Hippocampal formation (tissue), 2 donors: ENCODE measurements around the gene JAKMIP1.

Source experiments
- DNase-seq, 2 donors: peaks; one replicate each; lab custom pipeline; 2025; lab: John Stamatoyannopoulos, UW

The JAKMIP1 gene

GRCh38 chr4:6095023-6095752 is 105.2 kb downstream of the JAKMIP1 start:
- DNase-seq: no peak

- DNase-seq: no peak
These were observed 106.7 kb downstream of the JAKMIP1 start for GRCh38 chr4:6093671-6094070.

DNA sequence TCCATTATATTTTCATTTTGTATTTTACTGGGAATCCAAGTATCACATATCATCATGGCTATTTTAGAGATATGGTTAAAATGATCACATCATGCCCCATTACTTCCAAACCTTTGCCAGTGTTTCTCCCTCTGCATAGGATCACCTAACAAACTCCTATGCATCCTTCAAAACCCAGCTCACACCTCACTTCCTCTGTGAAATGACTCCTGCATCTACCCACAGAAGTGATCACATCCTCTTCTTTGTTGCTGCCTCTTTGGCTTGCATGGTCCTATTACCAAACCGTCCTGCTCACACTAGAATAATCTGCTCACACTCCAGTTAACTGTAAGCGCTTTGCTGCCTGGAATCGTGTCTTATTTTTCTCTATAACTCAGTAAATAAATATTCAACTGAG is 107.4 kb downstream of the JAKMIP1 start:
- DNase-seq: no peak

GRCh38 chr4:6092131-6092530 is 108.2 kb downstream of the JAKMIP1 start:
- no peak for DNase-seq

GRCh38 chr4:6090931-6091330 is 109.4 kb downstream of the JAKMIP1 start:
- no peak for DNase-seq

DNA sequence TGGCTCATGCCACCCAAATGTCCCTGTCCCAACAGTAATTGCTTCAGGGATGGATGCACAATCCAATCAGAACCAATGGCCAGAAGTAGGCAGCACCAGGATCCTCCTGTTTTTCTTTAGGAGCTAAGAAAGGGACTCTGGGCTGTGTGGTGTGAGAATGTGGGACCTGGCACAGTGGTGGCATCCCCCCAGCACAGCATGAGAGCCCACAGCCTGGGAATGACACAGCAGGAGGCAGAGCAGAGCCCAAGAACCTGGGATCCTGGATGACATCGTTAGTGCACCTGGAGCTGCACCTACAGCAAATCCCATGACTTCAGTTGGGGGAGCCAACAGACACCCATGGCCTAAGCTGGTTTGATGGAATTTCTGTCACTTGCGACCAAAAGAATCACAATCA is 111.4 kb downstream of the JAKMIP1 start:
- no peak for DNase-seq

DNA sequence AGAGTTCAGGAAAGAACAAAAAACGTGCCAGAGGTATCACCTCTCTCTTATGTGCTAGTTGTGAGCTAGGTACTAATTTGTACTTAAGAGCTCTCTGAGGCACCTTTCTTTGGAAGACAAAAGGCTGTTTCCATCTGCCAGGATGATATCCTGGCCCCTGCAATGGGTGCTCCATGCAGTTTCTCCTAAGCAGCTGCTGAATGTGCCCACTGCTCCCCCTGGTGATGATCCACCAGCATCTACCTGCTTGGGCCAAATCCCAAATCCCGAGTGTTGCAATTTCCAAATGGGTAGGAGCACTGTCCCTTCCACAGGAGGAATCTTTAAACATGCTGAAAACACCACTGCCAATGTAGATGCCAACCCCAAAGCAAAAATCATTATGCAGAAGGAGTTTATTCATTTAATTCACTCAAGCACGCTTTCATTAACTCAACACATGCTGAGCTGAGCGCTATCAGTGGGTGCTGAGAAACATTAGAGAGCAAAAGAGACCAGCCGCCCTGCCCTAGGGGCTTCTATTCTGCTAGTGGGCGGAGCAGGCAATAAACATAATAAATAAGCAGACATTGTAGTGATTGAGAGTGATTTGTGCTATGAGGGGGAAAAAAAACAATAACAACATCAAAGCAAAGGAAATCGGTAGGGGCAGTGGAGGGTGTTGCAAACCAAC is 112.5 kb downstream of the JAKMIP1 start:
- DNase-seq: peak; percentile 35 to 65

- no peak for DNase-seq
These were observed 113.5 kb downstream of the JAKMIP1 start for GRCh38 chr4:6086846-6087245.

DNA sequence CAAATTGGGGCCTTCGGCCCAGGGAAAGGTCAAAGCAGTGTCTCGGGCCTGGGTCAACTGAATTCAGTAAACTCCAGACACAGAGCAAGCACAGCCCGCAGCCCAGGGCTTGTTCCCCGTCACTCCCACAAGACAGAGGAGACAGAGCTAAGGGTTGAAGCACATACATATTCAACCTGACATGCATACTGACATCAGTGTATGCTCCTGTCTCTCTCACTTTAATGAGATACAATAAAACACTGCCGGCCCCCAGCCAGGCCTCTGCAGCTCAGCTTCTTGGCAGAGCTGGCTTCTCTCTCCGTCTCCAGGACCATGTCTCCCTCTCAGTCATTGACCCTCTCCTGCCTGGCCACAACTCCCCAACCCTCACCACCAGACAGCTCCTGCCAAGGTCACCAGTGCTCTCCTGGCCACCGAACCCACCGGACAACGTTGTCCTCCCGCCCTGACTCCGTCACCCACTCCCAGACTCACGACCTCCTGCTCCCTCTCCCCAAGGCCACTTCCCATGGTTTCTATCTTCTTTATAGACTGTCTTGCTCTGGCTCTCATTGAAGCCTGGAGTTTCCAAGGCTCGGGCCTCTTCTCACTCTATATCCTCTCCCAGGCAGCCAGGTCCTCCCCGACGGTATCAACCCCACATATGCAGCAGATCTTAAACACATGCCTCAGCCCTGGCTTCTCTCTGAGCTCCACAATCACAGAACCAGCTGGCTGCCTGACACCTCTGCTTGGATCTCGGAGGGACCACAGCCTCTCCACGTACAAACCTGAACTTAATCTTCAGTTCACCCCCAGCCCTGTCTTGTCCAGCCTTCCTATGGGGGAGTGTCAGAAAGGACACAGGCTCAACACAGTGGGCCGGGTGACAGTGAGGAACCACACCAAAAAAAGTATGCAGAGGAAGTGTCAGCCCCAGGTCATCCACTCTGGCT is 114.4 kb downstream of the JAKMIP1 start:
- no peak for DNase-seq

DNA sequence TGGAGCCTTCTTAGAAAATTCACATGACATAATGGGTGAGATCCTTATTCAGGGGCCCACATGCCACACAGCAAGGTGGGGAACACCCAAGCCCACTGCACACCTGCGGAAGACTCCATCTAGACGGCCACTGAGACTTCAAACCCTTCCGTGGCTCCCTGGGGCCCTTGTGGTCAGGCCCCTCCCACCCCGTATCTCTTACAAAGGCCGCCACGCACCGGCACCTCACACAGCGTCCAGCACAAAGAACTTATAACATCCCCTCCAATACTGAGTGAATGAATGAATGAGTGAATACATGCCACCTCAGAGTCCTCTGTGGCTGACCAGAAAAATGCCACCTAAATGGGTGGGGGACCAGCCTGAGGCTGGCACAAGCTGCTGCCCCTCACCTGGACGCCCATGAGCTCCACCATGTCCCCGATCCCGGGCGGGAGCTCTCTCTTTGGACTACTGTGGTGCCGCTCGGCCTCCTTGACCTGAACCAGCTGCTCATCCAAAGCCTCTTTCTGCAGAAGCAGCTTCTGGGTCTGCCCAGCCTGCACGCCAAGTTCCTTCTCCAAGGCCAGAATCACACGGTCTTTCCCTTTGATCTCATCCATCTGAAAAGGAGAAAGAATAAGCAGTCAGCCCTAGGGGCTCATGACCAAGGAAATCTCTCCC is 115.2 kb downstream of the JAKMIP1 start:
- no peak for DNase-seq

DNA sequence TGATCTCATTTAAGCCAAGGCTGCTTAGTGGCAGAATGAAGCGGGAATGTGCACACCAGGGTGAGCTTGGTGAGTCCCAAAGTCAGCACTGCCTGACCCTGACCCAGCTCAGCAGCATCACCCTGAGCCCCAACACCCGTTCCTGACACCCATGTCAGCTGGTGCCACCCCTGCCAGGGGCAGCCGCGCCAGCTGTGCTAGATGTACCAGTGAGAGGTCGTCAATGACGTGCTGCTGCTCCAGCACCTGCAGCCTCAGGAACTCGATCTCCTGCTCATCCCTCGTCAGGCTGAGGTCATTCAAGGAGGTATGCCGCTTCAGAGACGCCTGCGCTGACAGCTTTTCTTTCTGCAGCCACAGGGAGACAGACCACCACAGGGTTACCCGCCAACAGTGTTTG is 120.4 kb downstream of the JAKMIP1 start:
- DNase-seq: no peak

- no peak for DNase-seq
These were observed 121.8 kb downstream of the JAKMIP1 start for GRCh38 chr4:6078560-6078959.

GRCh38 chr4:6076391-6076790 is 124.0 kb downstream of the JAKMIP1 start:
- no peak for DNase-seq

GRCh38 chr4:6074758-6075157 is 125.6 kb downstream of the JAKMIP1 start:
- DNase-seq: peak in 1 of 2 donors; percentile 42

DNA sequence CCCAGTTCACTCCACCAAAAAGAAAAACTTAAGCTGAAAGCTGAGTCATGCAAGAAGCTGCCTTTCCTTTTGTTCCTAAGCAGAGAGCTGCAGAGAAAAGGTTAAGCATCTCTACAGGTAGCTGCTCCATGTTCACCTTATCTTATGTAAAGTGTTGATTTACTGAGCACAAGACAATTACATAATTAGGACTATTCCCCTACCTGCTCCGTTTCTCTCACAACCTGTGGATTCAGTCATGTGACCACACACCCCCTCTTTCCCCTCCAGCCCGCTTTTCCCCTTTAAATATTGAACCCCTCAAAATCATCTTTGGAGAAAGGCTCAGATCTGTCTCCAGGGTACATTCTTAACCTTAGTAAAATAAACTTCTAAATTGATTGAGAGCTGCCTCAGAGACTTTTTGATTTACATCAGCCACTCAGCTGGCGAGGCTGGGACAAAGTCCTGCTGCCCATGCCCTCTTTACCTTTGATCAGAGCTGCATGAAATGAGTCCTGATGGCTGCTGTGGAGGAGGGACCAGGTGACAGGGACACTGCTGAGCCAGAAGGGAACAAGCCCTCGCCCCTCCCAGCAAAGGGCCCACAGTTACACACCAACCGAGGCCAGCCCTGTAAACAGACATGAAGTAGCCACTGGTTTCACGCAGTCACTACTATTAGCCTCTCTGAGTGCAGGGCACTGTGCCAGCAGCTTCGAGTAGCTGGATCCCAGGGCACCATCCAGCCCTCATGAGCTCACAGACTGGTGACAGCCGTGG is 128.2 kb downstream of the JAKMIP1 start:
- DNase-seq: no peak

DNA sequence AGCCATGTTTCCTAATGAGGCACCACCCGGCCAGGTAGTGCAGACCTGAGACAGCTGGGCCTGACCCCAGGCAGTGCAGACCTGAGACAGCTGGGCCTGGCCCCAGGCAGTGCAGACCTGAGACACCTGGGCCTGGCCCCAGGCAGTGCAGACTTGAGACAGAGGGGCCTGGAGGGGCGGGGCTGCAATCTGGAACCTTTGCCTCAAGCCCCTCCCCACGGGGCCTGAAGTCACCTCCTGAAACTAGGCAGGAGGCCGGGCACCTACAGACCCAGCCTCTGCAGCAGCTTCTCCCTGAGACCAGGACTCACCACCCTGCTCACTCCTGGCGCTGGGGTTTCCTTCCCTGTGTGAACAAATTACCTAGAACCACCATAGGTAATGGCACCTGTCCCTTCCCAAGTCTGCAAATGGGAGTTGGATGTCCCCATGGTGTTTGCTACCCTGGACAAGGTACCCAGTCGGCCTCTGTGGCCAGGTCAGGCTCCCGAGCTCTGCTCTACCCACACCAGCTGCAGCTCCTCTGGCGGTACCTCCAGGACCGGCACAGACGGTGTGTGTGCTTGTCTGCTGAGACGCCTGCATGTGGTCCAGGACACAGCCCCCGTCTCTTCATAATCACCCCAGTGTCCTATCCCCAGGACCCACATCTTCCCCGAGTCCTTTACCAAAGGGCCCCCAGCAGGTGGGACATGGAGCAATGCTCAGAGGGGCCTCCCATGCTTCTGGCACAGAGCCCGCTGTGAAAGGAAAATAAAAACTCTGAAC is 129.0 kb downstream of the JAKMIP1 start:
- DNase-seq: no peak

DNA sequence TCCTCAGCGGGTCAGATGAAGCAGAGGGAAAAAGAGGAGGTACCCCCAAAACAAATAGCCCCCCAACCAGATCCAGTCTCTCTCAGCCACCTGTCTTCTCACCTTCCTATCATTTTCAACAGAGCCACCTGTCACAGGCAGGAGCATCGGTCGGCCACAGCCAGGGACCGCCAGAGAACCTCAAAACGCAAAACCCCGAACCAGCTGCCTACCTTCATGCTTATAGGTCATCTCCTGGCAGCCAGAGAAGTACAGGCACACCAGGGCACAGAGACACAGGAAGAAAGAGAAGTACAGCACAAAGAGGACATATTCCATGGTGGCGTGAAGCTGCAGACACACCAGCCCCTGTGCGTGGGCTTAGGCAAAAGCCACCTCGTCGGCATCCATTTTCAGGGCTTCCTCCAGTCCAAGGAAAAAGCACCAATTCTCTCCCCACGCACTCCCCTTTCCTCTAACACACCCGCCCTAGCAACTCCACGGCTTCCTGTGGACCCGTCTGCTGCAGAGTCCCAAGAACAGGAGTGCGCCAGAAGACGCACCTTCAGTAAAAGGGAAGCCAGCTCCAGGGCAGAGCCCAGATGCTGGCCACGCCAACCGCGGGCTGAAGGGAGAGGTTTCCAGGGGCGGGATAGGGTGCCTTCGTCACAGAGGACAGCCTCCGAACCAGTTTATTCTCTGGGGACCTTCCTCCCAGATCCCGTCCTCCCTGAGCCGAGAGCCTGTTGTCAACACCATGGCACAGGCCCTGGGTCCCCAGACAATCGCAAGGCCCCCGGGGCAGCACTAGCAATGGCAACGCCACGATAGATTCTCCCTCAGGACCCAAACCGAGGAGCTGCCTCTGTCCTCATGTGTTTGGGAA is 130.3 kb downstream of the JAKMIP1 start:
- DNase-seq: no peak

DNA sequence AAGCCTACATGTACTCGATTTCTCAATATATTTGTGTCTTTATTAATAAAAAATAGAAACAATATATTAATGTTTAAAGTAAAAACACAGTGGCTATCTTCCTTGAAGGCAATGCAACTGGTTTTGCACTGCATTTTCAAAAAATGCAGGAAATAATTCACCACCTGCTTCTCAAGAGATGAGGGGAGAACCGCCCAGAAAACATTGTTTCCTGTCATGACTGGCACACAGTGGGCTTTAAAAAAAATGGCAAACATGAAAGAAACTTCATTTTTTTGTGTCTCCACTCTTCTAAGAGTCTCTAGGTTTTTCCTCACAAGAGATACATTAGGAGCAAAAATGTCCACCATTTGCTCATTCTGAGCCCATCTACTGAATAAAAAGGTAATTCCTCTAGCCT is 131.4 kb downstream of the JAKMIP1 start:
- no peak for DNase-seq

DNA sequence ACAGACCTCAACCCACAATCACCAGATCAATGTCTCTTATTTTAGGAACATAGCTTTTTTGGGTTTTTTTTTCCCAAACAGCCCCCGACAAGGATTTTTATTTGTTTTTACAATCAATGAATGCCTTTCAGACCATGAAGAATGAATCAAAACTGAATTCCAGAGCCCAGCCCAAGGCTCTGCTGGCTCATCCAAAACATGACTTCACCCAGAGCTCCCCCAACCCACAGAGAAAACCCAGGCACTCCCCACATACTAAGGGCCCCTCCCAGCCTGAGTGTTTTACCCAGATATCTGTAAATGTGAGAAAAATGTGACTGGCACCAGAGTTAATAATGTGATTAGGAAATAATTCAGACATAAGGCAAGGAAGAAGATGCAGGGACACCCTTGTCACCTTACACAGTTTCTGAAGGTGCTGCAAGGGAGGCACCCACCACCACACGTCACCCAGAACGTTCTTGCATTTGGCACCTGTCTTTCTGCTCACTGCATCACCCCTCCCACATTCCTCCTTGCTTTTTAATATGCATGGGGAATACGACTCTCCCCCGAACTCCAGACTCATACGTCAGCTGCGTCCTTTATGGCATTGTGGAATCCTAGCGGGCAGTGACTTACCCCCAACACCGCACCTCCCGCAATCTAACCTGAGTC is 134.3 kb downstream of the JAKMIP1 start:
- no peak for DNase-seq
